ENCODE data around the gene RNF43. TPM values are rescaled to one million over a fixed set of nuclear protein-coding genes. Genes with fewer than 3 reads are reported as not detected.

Gene RNF43
- total and polyA plus RNA-seq, 2 of the 13 experiments (the other 11 are each of a cell fraction or from before 2014, with no cell fraction given) = 31.0 to 53.4 TPM

GRCh38 chr17:58412961-58413586, 4.3 kb downstream of the RNF43 start (continued):
- TF ChIP-seq ZNF142 (CRISPR knock-in tag; IDR thresholded peaks at IDR 0.05) = no peak
- TF ChIP-seq AGO2 (optimal IDR thresholded peaks at IDR 0.05; ENCODE audit: low read depth, low read length) = no peak
- TF ChIP-seq ZNF124 (CRISPR knock-in tag; IDR thresholded peaks at IDR 0.05) = no peak
- no peak for TF ChIP-seq SP4 (CRISPR knock-in tag; IDR thresholded peaks at IDR 0.05)
- 0 out of 2 replicates have a peak, but pooled peaks have one; percentile 43 for TF ChIP-seq ZMAT3 (CRISPR knock-in tag; conservative IDR thresholded peaks at IDR 0.05)
- TF ChIP-seq CAMTA2 (CRISPR knock-in tag; IDR thresholded peaks at IDR 0.05; ENCODE audit: borderline replicate concordance) = no peak
- no peak for TF ChIP-seq ZMYM2 (CRISPR knock-in tag; IDR thresholded peaks at IDR 0.05)
- TF ChIP-seq ATAD3A (CRISPR knock-in tag; IDR thresholded peaks at IDR 0.05) = no peak
- no peak for TF ChIP-seq TBP (CRISPR knock-in tag; IDR thresholded peaks at IDR 0.05)
- no peak for TF ChIP-seq LRRFIP1 (CRISPR knock-in tag; conservative IDR thresholded peaks at IDR 0.05)
- peak; percentile 74; the same call in 1 of the 3 replicates for TF ChIP-seq MXI1 (IDR thresholded peaks at IDR 0.05; ENCODE audit: borderline replicate concordance, low read depth, low read length)
- no peak for TF ChIP-seq SETDB1 (CRISPR knock-in tag; IDR thresholded peaks at IDR 0.05; ENCODE audit: borderline replicate concordance)
- TF ChIP-seq FOSL1 (CRISPR knock-in tag; IDR thresholded peaks at IDR 0.05; ENCODE audit: borderline replicate concordance) = no peak
- no peak for TF ChIP-seq NFKB2 (CRISPR knock-in tag; IDR thresholded peaks at IDR 0.05; ENCODE audit: borderline replicate concordance)
- no peak for TF ChIP-seq ZNF709 (CRISPR knock-in tag; IDR thresholded peaks at IDR 0.05)
- peak; percentile 63; the same call in 1 of the 2 replicates for TF ChIP-seq ZNF331 (CRISPR knock-in tag; IDR thresholded peaks at IDR 0.05)
- TF ChIP-seq ATF3 (CRISPR knock-in tag; IDR thresholded peaks at IDR 0.05) = no peak
- no peak for TF ChIP-seq IKZF1 (IDR thresholded peaks at IDR 0.05)
